Smooth muscle cell (in vitro differentiated cells): ENCODE measurements around the gene PPP3CA. TPM values are rescaled to one million over a fixed set of nuclear protein-coding genes. Genes with fewer than 3 reads are reported as not detected.

Experiments used
- DNase-seq: peaks from one replicate; lab custom pipeline; 2025; ENCODE audit not compliant: unreplicated experiment; lab: John Stamatoyannopoulos, UW
- H2AFZ ChIP-seq: fragments of 200-600 bp; sonication (generic); 2 replicates; pipeline ENCODE4 v1.6.0; 2016; ENCODE audit warnings: antibody characterized with exemption, low read depth, mild to moderate bottlenecking
- H3F3A ChIP-seq: fragments of 200-600 bp; sonication (generic); 2 replicates; pipeline ENCODE4 v1.6.0; 2017; ENCODE audit warnings: antibody characterized with exemption, low read depth
- H3K27ac ChIP-seq: fragments of 200-600 bp; sonication (generic); 2 replicates; pipeline ENCODE4 v1.5.1; 2016; ENCODE audit warnings: low read depth, mild to moderate bottlenecking
- H3K27me3 ChIP-seq: fragments of 200-600 bp; sonication (generic); 2 replicates; pipeline ENCODE4 v1.6.1; 2016; ENCODE audit warnings: low read depth, mild to moderate bottlenecking
- H3K36me3 ChIP-seq: fragments of 200-600 bp; sonication (generic); 2 replicates; pipeline ENCODE4 v1.5.1; 2016; ENCODE audit warnings: low read depth
- H3K4me1 ChIP-seq: fragments of 200-600 bp; sonication (generic); 2 replicates; pipeline ENCODE4 v1.5.1; 2016; ENCODE audit warnings: low read depth
- H3K4me2 ChIP-seq: fragments of 200-600 bp; sonication (generic); 2 replicates; pipeline ENCODE4 v1.6.0; 2016; ENCODE audit warnings: mild to moderate bottlenecking
- H3K4me3 ChIP-seq: fragments of 200-600 bp; sonication (generic); 2 replicates; pipeline ENCODE4 v1.5.1; 2016; ENCODE audit warnings: mild to moderate bottlenecking
- H3K79me2 ChIP-seq: fragments of 200-600 bp; sonication (generic); 2 replicates; pipeline ENCODE4 v1.6.0; 2016; ENCODE audit warnings: low read depth, mild to moderate bottlenecking
- H3K9ac ChIP-seq: fragments of 200-600 bp; sonication (generic); 2 replicates; pipeline ENCODE4 v1.6.0; 2016; ENCODE audit warnings: low read depth
- H3K9me3 ChIP-seq: fragments of 200-600 bp; sonication (generic); replicated peaks from 2 replicates; pipeline ENCODE4 v1.5.1; 2016; ENCODE audit warnings: low read depth
- H4K20me1 ChIP-seq: fragments of 200-600 bp; sonication (generic); 2 replicates; pipeline ENCODE4 v1.6.0; 2016; ENCODE audit warnings: low read depth
- WGBS: methylation state at CpG from one replicate; pipeline ENCODE4 v1.1.7; 2016; ENCODE audit warnings: low lambda C conversion rate; 5-methylcytosine and 5-hydroxymethylcytosine counted together
- polyA plus RNA-seq: library from polyadenylated mRNA; unstranded; fragments of >200 nt; fragmentation: Nextera tagmentation; extraction: Ambion mirVana; gene quantifications from 2 replicates; pipeline ENCODE4 v1.2.1, GENCODE V29; 2016
- total RNA-seq: library from RNA; depleted of rRNA; stranded (reverse); fragments of >200 nt; gene quantifications from 2 replicates; pipeline ENCODE4 v1.2.3, GENCODE V29; 2014
- TF ChIP-seq, protein P1 (sequence below): fragments of 200-600 bp; sonication (generic); IDR thresholded peaks from 2 replicates; pipeline ENCODE4 v1.5.1; 2017; ENCODE audit warnings: borderline replicate concordance, mild to moderate bottlenecking, antibody characterized with exemption; ENCODE audit not compliant: insufficient read depth, poor library complexity, severe bottlenecking

PPP3CA gene
- total and polyA plus RNA-seq, 2 experiments from 2014 or later: 16.2 to 96.1 TPM

GRCh38 chr4:101178731-101179130 lies 168.6 kb downstream of the PPP3CA start:
- Histone ChIP-seq H3K27ac (no peak overlapping the region), H3K4me3 (no peak overlapping the region), H3K36me3 (no peaks in the 10 kb centered on the region), H3K79me2 (peaks cover 81% of the 10 kb centered on the region), H3K9me3 (no peaks in the 10 kb centered on the region), H3K4me2 (no peak overlapping the region), H3K27me3 (no peaks in the 10 kb centered on the region), H3K9ac (no peak overlapping the region), H4K20me1 (peaks cover 31% of the 10 kb centered on the region), H2AFZ (no peak overlapping the region), H3F3A (no peaks in the 10 kb centered on the region), H3K4me1 (no peaks in the 10 kb centered on the region)
- DNase-seq: no peak
- WGBS: 94% methylated on average over 2 of the region's 2 CpGs
- TF ChIP-seq, protein P1, sequence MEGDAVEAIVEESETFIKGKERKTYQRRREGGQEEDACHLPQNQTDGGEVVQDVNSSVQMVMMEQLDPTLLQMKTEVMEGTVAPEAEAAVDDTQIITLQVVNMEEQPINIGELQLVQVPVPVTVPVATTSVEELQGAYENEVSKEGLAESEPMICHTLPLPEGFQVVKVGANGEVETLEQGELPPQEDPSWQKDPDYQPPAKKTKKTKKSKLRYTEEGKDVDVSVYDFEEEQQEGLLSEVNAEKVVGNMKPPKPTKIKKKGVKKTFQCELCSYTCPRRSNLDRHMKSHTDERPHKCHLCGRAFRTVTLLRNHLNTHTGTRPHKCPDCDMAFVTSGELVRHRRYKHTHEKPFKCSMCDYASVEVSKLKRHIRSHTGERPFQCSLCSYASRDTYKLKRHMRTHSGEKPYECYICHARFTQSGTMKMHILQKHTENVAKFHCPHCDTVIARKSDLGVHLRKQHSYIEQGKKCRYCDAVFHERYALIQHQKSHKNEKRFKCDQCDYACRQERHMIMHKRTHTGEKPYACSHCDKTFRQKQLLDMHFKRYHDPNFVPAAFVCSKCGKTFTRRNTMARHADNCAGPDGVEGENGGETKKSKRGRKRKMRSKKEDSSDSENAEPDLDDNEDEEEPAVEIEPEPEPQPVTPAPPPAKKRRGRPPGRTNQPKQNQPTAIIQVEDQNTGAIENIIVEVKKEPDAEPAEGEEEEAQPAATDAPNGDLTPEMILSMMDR: no peak

- H3K36me3 ChIP-seq: no peaks in the 10 kb centered on the region
- H3K4me2 ChIP-seq: no peak overlapping the region
- no peak overlapping the region for H3K27ac ChIP-seq
- no peak for DNase-seq
- no peak overlapping the region for H3K4me3 ChIP-seq
- H3K9ac ChIP-seq: no peak overlapping the region
- H3K4me1 ChIP-seq: no peaks in the 10 kb centered on the region
- TF ChIP-seq, protein P1: no peak
- H3K27me3 ChIP-seq: no peaks in the 10 kb centered on the region
- peaks cover 31% of the 10 kb centered on the region for H4K20me1 ChIP-seq
- WGBS: 50% methylated on average over 1 of the region's 1 CpG
- H3F3A ChIP-seq: no peaks in the 10 kb centered on the region
- H3K9me3 ChIP-seq: no peaks in the 10 kb centered on the region
- H2AFZ ChIP-seq: no peak overlapping the region
- H3K79me2 ChIP-seq: peaks cover 76% of the 10 kb centered on the region
Observed at GRCh38 chr4:101177154-101177553, 170.2 kb downstream of the PPP3CA start.

- H3K36me3 ChIP-seq: no peaks in the 10 kb centered on the region
- no peak overlapping the region for H3K4me2 ChIP-seq
- peaks cover 66% of the 10 kb centered on the region for H3K79me2 ChIP-seq
- TF ChIP-seq, protein P1: no peak
- H3K27me3 ChIP-seq: no peaks in the 10 kb centered on the region
- no peak overlapping the region for H3K9ac ChIP-seq
- DNase-seq: no peak
- no peak overlapping the region for H2AFZ ChIP-seq
- no peak overlapping the region for H3K27ac ChIP-seq
- WGBS: 84% methylated on average over 6 of the region's 6 CpGs
- no peak overlapping the region for H3K4me3 ChIP-seq
- no peaks in the 10 kb centered on the region for H3F3A ChIP-seq
- peaks cover 38% of the 10 kb centered on the region for H4K20me1 ChIP-seq
- no peaks in the 10 kb centered on the region for H3K4me1 ChIP-seq
- no peaks in the 10 kb centered on the region for H3K9me3 ChIP-seq
Observed at GRCh38 chr4:101175896-101176676, 171.2 kb downstream of the PPP3CA start.

GRCh38 chr4:101174679-101175345 lies 172.5 kb downstream of the PPP3CA start:
- peaks cover 36% of the 10 kb centered on the region for H4K20me1 ChIP-seq
- no peak overlapping the region for H3K9ac ChIP-seq
- no peaks in the 10 kb centered on the region for H3F3A ChIP-seq
- H3K27me3 ChIP-seq: no peaks in the 10 kb centered on the region
- DNase-seq: no peak
- no peak overlapping the region for H3K4me3 ChIP-seq
- peaks cover 68% of the 10 kb centered on the region for H3K79me2 ChIP-seq
- H2AFZ ChIP-seq: no peak overlapping the region
- TF ChIP-seq, protein P1: no peak
- H3K9me3 ChIP-seq: no peaks in the 10 kb centered on the region
- 83% methylated on average over 4 of the region's 4 CpGs for WGBS
- no peaks in the 10 kb centered on the region for H3K36me3 ChIP-seq
- H3K4me2 ChIP-seq: no peak overlapping the region
- H3K4me1 ChIP-seq: no peaks in the 10 kb centered on the region
- H3K27ac ChIP-seq: no peak overlapping the region
